HG03378 (cell line): Measurements from ENCODE around the gene MGLL.
"Not testable (repeated sequence)": the region's sequence is repeated elsewhere in the genome, so short reads cannot be mapped to it uniquely, and the experiment has no call there.

Experiments
- ATAC-seq: cut with Tn5 transposase; IDR thresholded peaks from one replicate; pipeline ENCODE4 v1.9.1; 2021; ENCODE audit warnings: mild to moderate bottlenecking, moderate library complexity; ENCODE audit not compliant: unreplicated experiment

MGLL gene

DNA sequence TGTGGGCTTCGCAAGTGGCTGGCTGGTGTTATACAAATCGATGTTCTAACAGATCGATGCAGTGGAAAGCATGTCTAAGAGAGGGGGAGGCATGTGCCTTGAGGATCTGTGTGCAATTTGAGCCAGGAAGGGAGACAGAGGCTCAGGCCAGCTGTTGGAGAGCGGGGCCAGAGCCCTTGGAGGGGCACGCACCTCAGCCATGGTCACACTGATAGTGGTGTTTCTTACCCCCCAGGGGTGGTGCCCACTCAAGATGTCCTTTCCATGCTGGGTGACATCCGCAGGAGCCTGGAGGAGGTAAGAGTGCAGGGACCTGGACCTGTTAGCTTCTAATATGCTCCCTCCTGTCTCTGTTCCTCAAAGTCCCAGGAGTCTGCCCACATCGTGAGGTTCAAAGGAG, 153.4 kb downstream of the MGLL start:
- ATAC-seq = no peak

DNA sequence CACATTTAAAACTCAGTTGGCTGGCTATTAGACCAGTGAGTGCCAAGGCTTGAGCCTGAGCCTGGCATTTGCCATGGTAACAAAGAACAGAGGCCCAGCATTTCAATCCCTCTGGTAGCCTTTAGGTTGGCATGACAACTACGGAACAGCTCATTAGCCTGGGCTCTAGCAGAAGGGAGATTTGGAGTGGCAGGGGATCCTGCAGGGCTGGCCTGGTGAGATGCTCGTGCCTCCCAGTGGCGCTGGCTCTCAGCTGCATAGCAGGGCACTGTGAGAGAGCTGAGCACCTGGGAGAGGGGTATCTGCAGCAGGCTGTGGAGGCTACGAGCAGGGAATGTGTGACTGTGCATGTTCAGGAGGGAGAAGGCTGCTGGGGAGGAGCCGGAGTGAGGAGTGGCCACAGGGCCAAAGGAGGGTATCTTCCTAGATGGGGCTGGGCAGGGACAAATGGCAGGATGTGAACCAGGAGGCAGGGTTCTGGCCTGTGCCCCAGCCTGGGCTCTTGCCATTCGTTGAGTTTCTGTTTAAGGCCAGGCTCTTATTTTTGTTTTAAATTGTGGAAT, 155.1 kb downstream of the MGLL start:
- ATAC-seq = no peak

DNA sequence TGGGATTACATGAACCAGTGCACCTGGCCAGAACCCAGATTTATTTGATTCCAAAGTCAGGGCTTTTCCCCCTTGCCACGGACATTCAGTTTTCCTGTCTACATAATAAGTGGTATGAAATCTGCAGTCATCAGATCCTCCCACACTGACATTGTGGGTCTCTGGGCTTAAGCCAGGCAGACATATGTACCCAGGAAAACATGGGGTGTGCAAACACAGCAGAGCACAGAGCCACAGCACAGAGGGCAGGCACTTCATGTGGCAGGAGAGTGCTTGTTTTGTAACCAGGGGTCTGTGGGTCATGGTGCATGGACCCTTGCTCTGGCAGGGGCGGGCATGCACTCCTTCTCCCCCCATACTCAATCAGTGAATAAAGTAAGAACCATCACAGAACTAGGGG, 155.6 kb downstream of the MGLL start:
- no peak for ATAC-seq

DNA sequence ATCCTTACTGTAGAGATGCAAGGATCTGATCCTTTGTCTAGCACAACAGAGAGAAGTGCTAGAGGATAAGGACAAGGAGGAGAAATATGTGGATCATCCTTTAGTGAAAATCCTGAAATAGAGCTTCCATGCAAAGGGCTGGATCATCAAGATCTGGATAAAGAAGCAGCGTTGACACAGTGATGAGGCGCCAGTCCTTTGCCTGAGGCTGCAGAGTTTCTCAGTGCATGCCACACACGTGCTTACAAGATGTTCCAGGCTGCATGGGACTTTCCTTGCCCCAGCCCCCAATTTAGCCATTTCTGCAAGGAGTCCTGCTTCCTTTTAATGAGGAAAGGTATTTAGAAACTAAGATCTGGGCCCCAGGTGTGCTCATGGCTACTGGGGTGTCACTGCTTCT, 156.7 kb downstream of the MGLL start:
- ATAC-seq = no peak

DNA sequence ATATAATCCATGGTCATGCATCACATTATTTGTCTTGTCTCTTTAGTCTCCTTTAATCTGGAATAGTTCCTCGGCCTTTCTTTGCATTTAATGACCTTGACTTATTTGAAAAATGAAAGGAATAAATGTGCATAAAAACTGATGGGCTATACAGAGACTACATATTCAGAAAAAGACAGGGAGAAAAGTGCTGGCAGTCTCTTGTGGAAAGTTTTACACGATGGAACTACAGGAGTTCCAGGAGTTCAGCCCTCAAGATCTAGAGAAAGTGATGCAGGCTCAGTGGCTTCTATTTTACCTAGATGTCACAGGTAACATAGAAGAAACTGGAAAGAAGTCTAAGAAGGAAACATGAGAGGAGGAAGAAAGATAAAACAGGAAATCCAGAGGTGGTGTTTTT, 157.2 kb downstream of the MGLL start:
- ATAC-seq = no peak

DNA sequence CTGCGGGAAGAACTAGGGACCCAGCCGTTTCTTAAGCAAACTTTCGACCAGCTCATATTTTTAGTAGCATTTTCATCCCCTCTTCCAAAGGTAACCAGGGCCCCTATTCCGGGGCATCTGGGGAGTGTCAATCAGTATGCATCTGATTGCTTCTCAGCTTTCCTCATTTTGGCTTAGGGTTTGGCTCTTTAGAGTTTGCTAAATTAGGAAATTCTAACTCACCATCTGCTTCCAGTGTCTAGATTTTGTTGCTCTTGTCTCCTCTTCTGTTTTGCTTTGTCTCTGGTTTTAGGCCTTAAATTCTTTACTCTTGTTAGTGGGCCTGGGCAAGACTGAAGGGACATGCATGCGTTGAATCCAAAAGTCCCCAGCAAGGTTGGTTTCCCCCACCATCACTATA, 159.2 kb downstream of the MGLL start:
- no peak for ATAC-seq

DNA sequence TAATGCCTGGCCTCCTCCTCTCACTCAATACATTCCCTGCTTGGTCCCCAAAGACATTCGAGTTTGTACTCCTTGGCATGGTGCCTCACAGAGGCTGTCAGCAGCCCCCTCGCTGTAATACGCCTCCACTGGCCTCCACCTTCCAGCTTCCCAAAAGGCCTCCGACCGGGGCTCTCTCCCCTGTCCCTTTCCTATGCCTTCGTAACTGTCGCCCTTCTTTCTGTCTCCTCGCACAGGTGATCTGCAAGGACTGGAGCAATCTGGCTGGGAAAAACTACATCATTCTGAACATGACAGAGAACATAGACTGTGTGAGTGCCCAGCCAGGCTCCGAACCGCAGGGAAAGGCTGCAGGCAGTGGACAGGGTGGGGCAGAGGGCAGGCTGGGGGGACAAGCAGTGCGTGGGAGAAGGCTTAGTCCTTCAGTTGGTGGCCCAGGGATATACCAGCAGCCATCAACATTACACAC, 160.3 kb downstream of the MGLL start:
- no peak for ATAC-seq

DNA sequence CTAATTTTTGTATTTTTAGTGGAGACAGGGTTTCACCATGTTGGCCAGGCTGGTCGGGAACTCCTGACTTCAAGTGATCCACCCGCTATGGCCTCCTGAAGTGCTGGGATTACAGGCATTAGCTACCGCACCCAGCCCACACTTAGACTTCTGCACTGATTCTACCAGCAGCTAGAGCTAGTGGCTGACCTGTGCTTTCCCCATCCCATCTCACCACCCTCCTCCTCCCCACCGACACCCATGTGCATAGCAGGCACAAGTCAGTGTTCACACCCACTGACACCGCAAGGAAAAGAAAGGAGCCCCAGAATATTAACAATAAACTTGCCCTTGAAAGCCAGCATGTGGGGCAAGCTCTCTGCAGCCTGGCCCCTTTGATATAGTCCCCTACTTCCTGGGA, 160.7 kb downstream of the MGLL start:
- ATAC-seq = no peak

DNA sequence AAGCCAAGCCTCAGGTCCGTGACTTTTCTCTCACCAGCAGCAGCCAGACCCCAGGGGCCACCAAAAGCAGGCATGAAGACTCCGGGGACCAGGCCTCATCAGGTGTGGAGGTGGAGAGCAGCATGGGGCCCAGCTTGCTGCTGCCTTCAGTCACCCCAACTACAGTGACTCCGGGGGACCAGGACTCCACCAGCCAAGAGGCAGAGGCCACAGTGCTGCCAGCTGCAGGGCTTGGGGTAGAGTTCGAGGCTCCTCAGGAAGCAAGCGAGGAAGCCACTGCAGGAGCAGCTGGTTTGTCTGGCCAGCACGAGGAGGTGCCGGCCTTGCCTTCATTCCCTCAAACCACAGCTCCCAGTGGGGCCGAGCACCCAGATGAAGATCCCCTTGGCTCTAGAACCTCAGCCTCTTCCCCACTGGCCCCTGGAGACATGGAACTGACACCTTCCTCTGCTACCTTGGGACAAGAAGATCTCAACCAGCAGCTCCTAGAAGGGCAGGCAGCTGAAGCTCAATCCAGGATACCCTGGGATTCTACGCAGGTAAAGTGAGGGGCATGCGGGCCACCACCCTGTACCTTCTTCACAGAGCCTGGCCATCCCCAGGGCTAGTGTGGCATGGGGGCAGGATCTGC, 161.6 kb downstream of the MGLL start:
- no peak for ATAC-seq

DNA sequence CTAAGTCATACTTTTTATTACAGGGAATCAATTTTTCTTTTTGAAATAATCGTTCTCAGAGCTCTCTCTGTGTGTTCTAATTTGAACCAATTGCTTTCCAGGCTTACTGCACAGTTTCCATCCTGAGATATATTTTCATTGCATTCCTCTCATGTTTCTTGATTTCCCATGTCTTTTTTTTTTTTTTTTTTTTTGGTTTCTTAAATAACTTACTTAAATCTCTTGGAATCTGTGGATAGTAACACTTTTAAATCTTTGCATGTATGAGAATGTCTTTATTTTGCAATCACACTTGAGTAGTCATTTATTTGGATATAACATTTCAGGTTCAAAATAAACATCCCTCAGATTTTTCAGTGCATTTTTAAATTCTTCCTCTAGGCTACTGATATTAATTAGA, 164.1 kb downstream of the MGLL start:
- no peak for ATAC-seq

DNA sequence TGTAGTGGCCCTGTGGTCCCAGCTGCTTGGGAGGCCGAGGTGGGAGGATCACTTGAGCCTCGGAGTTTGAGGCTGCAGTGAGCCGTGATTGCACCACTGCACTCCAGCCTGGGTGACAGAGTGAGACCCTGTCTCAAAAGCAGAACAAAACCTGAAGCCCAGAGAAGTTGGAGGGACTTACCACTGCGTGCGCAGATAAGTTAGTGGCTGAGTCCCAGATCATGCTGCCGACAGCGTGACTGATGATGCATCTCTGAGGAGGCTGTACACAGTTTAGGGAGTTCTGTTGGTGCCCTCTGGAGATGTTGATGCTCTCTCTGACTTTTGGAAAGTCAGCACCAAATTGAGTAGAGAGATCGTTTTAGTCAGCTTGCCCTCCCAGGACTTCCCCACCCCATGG, 165.4 kb downstream of the MGLL start:
- ATAC-seq = no peak

DNA sequence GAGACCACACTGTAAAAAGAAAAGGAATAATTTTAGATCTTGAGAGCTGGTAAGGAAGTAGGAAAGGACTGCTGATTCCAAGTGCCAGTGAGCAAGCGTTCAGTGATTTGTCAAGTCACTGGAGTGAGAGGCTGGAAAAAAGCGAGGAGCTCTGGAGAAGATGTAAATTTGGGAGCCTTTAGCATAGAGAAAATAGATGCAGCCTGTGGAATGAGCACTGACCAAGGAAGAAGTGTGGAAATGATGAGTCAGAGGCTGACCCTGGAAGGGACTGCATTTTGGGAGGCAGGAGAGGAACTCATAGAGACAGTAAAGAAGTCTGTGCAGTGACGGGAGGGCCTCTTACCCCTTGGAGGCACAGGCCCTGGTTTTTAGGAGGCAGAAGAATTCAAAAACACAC, 166.7 kb downstream of the MGLL start:
- ATAC-seq = no peak

DNA sequence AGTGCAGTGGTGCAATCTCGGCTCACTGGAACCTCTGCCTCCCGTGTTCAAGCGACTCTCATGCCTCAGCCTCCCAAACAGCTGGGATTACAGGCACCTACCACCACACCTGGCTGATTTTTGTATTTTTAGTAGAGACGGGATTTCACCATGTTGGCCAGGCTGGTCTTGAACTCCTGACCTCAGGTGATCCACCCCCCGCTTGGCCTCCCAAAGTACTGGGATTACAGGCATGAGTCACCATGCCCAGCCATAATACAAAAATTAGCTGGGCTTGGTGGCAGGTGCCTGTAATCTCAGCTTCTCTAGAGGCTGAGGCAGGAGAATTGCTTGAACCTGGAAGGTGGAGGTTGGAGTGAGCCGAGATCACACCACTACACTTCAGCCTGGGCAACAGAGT, 167.3 kb downstream of the MGLL start:
- ATAC-seq = not testable (repeated sequence)

DNA sequence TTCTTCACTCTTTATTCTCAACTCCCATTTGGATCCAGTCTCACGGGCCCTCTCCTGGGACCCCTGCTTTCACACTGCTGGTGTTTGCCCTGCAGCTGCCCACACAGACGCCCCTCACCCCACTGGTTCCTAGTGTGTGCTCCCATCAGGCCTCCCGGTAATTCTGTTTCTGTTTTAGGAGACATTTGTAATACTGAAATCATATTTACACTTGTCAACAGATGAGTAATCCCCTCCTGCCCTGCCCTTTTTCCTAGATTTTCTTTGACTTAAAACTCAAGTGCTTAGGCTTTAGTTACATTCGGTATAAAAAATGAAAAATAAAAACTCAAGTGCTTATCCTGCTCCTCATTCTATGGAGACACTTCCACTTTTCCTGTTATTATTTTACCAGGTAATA, 167.9 kb downstream of the MGLL start:
- ATAC-seq = no peak

DNA sequence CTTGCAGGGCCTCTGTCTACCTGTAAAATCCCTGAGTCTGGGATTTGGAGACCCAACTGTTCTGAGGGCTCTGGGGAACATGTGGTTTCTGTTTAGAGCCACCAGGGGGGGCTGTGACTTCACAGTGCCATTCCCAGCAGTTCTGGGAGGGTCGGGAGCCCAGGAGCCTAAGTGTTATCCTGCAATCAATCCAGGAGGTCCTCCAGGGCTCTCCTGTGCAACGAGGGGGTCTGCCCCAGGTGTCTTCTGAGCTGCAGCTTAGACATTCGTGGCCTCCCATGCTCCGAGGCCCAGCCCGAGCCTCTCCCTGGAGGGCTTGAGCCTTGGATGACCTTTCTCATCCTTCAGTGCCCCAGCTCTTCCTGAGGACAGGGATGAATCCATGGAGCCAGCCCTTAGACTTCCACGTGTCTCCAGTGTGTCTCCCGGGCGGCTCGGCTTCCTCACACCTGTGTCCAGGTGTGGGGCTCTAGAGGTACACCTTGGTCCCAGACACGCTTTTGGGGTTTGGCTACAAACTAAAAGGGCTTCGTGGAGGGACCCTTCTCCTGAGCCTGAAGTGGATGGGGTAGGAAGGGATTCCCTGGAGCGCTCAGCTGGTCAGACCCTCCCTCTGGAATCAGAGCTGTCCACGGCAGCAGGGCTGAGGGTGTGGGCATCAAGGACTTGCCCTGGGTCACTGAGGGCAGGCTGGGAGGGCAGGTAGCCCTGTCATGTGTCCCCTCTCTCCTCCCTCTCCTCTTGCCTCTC, 169.9 kb downstream of the MGLL start:
- no peak for ATAC-seq

DNA sequence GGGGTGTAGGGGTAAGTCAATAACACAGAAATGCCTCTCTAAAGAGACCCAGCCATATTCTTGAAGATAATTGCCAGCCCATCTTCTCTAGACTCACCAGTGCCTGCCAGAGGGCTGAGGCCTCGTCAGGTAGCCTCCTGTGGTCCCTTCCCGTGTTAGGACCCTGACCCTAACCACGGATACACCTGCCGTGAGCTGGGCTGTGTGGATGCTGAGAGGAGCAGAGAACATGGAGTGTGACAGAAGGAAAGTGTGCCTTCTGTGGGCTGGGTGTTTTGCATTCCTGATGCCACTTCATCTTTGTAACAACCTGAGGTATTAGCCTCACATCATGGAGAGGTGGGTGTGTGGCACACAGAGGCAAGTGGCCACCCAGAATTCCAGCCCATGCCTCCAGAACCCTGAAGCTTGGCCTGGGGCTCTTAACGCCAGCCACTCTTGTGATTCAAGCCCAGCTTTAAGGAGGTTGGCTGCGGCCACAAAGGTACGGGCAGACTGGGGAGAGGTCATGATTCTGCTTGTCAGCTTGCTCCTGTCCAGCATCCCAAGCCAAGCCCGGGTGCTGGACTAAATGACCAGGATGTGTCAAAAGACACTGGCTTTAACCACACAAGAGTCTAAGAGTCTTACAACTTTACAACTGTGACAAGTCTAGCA, 170.7 kb downstream of the MGLL start:
- no peak for ATAC-seq

DNA sequence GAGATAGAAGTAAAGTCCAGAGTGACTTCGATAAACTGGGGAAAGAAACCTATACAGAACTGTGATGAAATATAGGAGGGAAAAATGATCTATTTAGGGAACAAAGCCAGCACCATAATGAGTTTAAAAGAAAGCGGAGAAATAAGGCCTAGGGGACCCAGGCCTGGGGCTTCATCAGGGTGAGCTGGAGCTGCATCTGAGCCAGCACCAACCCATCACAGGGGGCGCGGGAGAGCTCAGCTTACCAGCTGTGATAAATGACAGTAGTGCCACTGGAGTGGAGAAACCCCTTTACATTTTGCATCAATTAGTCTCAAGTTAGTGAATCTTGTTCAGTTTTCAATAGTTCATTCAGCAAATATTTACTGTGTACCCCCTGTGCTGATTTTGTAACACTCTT, 172.1 kb downstream of the MGLL start:
- no peak for ATAC-seq

DNA sequence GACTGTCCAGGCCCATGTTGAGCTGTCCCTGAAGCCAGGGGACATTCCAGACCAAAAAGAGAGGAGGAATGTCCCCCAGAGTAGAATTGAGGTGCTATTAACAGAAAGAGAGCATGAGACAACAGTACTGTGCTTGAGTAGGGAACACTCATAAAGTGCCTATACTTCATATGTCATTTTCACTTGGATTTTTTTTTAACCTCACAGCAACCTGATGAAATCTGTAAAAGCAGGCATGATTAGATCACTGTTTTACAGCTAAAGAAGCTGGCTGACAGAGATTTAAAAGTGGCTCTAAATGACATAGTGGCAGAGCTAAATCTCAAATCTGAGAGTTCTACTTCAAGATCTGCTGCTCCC, 174.5 kb downstream of the MGLL start:
- no peak for ATAC-seq

DNA sequence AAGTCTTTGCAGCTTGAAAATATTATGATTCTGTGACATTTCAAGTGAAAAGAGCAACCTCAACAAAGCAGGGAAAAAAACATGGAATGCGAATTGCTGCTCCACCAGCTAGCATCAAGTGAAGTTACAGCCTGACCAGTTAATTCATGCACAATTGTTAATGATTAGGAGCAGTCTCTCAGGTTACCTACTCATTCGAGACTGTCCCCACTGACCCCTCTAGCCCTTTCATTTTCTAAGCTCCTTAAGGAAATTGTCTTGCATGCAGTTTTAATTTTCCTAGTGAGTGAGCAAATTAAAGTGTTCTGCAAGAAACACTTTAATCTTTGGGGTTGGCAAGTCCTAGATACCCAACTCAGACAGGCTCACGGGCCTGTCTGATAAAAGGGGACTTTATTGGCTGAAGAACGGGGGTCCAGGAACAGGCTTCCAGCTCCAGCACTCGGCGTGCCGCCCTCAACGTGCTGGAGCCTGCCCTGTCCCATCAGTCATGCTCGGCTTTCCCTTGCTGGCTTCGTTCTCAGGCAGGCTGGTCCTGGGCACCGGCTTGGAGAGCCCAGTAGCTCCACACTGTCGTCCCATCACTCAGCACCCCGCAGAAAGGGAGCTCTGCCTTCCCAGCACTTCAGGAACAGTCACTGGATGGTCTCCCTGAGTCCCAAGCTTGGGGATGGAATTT, 175.0 kb downstream of the MGLL start:
- no peak for ATAC-seq

DNA sequence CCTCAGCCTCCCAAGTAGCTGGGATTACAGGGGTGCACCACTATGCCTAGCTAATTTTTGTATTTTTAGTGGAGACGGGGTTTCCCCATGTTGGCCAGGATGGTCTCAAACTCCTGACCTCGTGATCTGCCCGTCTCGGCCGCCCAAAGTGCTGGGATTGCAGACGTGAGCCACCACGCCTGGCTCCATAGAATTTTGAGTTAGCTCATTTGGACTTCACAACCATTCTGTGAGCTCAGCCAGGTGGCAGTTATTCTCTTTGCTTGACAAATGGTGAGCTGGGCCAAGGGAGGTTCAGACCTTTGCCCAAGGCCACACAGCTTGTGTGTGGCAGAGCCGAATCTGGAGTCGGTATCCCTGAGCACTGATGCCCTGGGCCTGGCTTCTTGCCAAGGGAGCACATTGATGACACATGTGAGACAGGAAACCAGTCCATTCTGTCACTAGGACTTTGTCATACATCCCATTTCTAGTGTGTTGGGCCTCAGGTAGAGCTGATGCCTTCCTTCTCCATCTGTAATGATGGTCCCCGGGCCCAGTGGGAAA, 175.7 kb downstream of the MGLL start:
- ATAC-seq = no peak

DNA sequence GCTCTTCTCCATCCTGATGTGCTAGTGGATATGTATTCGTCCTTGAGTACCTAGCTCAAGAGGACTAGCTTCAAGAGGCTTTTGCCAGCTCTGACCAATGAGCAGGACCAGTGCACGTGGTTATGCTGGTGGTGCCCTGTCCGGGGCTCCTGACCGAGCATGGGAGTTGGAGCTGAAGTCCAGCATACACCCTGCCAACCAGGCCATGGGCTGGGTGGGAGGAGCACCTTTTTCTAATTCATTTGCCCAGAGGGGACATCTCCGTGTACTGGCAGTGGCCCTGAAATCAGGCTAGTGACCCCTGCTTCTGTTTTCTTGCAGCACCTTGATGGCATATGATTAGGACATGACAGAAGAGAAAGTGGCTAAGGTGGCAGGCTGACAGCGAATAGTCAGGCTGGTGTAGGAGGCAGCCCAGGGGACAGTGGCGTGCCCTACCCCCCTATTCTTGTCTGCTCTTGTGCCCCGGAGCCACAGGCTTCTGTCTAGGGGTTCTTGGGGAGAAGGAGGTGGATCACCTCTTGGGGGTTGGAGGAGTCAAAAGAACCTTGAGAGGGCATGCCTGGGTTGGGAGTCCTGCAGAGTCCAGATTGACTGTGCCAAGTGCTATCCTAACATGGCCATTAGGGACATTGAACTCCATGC, 176.8 kb downstream of the MGLL start:
- no peak for ATAC-seq
